Thymus (tissue), 14 donors: ENCODE data around the gene TMEM25. TPM values are rescaled to one million over a fixed set of nuclear protein-coding genes. Genes with fewer than 3 reads are reported as not detected.
"Not testable (repeated sequence)": the region's sequence is repeated elsewhere in the genome, so short reads cannot be mapped to it uniquely, and the experiment has no call there.

Experiments used
- DNase-seq, 9 donors: peaks; one replicate each; pipeline ENCODE4 v3.0.0-alpha.2; 2013; ENCODE audit warnings: low spot score in 9 of 9, low read depth in 6 of 9, missing footprints in 1 of 9
- H3K27ac ChIP-seq, 2 donors: one replicate each; pipeline ENCODE4 v1.5.1; 2013; ENCODE audit warnings: control low read depth in 1 of 2, low read depth in 1 of 2, low read length in 1 of 2, mild to moderate bottlenecking in 1 of 2, moderate library complexity in 1 of 2
- H3K27me3 ChIP-seq, 2 donors: one replicate each; pipeline ENCODE4 v1.5.1; 2013; ENCODE audit warnings: low read length in 1 of 2; ENCODE audit not compliant: control insufficient read depth in 2 of 2, insufficient read depth in 1 of 2
- H3K36me3 ChIP-seq, 2 donors: one replicate each; pipeline ENCODE4 v1.5.1; 2013; ENCODE audit warnings: low read length in 1 of 2, mild to moderate bottlenecking in 1 of 2, moderate library complexity in 1 of 2; ENCODE audit not compliant: control insufficient read depth in 2 of 2, insufficient read depth in 2 of 2
- H3K4me1 ChIP-seq, 2 donors: one replicate each; pipeline ENCODE4 v1.5.1; 2013; ENCODE audit warnings: low read length in 2 of 2; ENCODE audit not compliant: control insufficient read depth in 2 of 2, insufficient read depth in 2 of 2
- H3K4me3 ChIP-seq, 2 donors: one replicate each; pipeline ENCODE4 v1.5.1; 2013; ENCODE audit warnings: low read length in 2 of 2, control low read depth in 1 of 2, mild to moderate bottlenecking in 1 of 2
- H3K9me3 ChIP-seq, 2 donors: one replicate each; pipeline ENCODE4 v1.5.1; 2013; ENCODE audit warnings: low read length in 1 of 2, mild to moderate bottlenecking in 1 of 2; ENCODE audit not compliant: control insufficient read depth in 2 of 2, insufficient read depth in 1 of 2
- WGBS: extraction: QIAGEN DNeasy Blood & Tissue Kit; methylation state at CpG from one replicate; pipeline ENCODE4 v1.1.7; 2013; 5-methylcytosine and 5-hydroxymethylcytosine counted together
- long read RNA-seq, 10 donors: transcript quantifications; one replicate each; lab custom pipeline, GENCODE V29; 2026
- polyA plus RNA-seq: library from polyadenylated mRNA; stranded (reverse); fragments of 200-250 nt; gene quantifications from one replicate; pipeline ENCODE4 v1.2.3, GENCODE V29; 2013
- total RNA-seq: library from RNA; stranded (reverse); fragments of 120-200 nt; gene quantifications from one replicate; pipeline ENCODE4 v1.2.4, GENCODE V29; 2013
- donor health status: healthy.

Gene TMEM25
- total RNA-seq (4.2 TPM), polyA plus RNA-seq (11.0 TPM)
- long read RNA-seq, donor 1 = 0 reads
- long read RNA-seq, donor 2 = 0 reads
- long read RNA-seq, donor 3, partial matches to known transcripts = 0 of 2 reads
- long read RNA-seq, donor 3, other reads (novel, unspliced or antisense) = 0 of 2 reads
- long read RNA-seq, donor 4, partial matches to known transcripts = 0 of 1 reads
- long read RNA-seq, donor 4, other reads (novel, unspliced or antisense) = 0 of 1 reads
- long read RNA-seq, donor 5 = 0 reads
- long read RNA-seq, donor 6 = 0 reads
- long read RNA-seq, donor 7 = 0 reads
- long read RNA-seq, donor 8 = 0 reads
- long read RNA-seq, donor 9 = 0 reads
- long read RNA-seq, donor 10 = 0 reads

GRCh38 chr11:118530683-118531596 lies at the start of gene TMEM25:
TMEM25 (plus strand) TSS chr11:118531192; CDS start chr11:118531802, 610 bp downstream.
- no peaks in the 10 kb centered on the region for H3K36me3 ChIP-seq
- H3K4me3 ChIP-seq = peak within 1 kb of the TSS; percentile 53 to 81
- H3K27me3 ChIP-seq = peaks cover 0 to 2% of the 10 kb centered on the region in 2 donors
- peak within 1 kb of the TSS in 1 of 2 donors; percentile 64 for H3K27ac ChIP-seq
- peak in 8 of 9 donors; percentile 22 to 73 (median 40) for DNase-seq
- H3K9me3 ChIP-seq = no peaks in the 10 kb centered on the region
- 1% methylated on average over 94 of the region's 94 CpGs for WGBS
- peaks cover 8 to 23% of the 10 kb centered on the region in 2 donors for H3K4me1 ChIP-seq

GRCh38 chr11:118481238-118481637 lies 49.8 kb upstream of the TMEM25 start:
- H3K4me1 ChIP-seq, H3K27ac ChIP-seq, H3K27me3 ChIP-seq, DNase-seq, H3K9me3 ChIP-seq, H3K4me3 ChIP-seq: not testable (repeated sequence)
- WGBS = 99% methylated on average over 1 of the region's 1 CpG
- peaks cover 50 to 79% of the 10 kb centered on the region in 2 donors for H3K36me3 ChIP-seq

GRCh38 chr11:118484405-118484804 lies 46.6 kb upstream of the TMEM25 start:
- Histone ChIP-seq H3K4me1 (no peaks in the 10 kb centered on the region), H3K9me3 (no peaks in the 10 kb centered on the region), H3K27me3 (no peaks in the 10 kb centered on the region), H3K27ac (no peak overlapping the region), H3K36me3 (peaks cover 35 to 74% of the 10 kb centered on the region in 2 donors), H3K4me3 (no peak overlapping the region)
- DNase-seq = no peak
- 99% methylated on average over 3 of the region's 3 CpGs for WGBS

- no peak overlapping the region for H3K4me3 ChIP-seq
- DNase-seq = no peak
- H3K36me3 ChIP-seq = peaks cover 41 to 76% of the 10 kb centered on the region in 2 donors
- no peaks in the 10 kb centered on the region for H3K9me3 ChIP-seq
- no peak overlapping the region for H3K27ac ChIP-seq
- H3K4me1 ChIP-seq = no peaks in the 10 kb centered on the region
- H3K27me3 ChIP-seq = no peaks in the 10 kb centered on the region
Measured at GRCh38 chr11:118485273-118485672, 45.7 kb upstream of the TMEM25 start.

GRCh38 chr11:118488480-118489109 lies 42.4 kb upstream of the TMEM25 start:
- 32% methylated on average over 7 of the region's 7 CpGs for WGBS
- Histone ChIP-seq H3K27ac (no peak overlapping the region), H3K4me1 (peaks cover 0 to 2% of the 10 kb centered on the region in 2 donors), H3K27me3 (no peaks in the 10 kb centered on the region), H3K9me3 (no peaks in the 10 kb centered on the region), H3K4me3 (no peak overlapping the region), H3K36me3 (peaks cover 35 to 68% of the 10 kb centered on the region in 2 donors)
- DNase-seq = peak; percentile 48 to 88 (median 77)

GRCh38 chr11:118491041-118491440 lies 40.0 kb upstream of the TMEM25 start:
- 96% methylated on average over 4 of the region's 4 CpGs for WGBS
- Histone ChIP-seq H3K27ac (no peak overlapping the region), H3K9me3 (no peaks in the 10 kb centered on the region), H3K27me3 (no peaks in the 10 kb centered on the region), H3K4me3 (no peak overlapping the region), H3K4me1 (peaks cover 0 to 2% of the 10 kb centered on the region in 2 donors), H3K36me3 (peaks cover 41 to 79% of the 10 kb centered on the region in 2 donors)
- DNase-seq = no peak

- no peaks in the 10 kb centered on the region for H3K9me3 ChIP-seq
- no peak overlapping the region for H3K27ac ChIP-seq
Measured at GRCh38 chr11:118497831-118498230, 33.2 kb upstream of the TMEM25 start.

GRCh38 chr11:118503216-118503615 lies 27.8 kb upstream of the TMEM25 start:
- no peaks in the 10 kb centered on the region for H3K27me3 ChIP-seq
- H3K27ac ChIP-seq = no peak overlapping the region
- 89% methylated on average over 3 of the region's 3 CpGs for WGBS
- no peak overlapping the region for H3K4me3 ChIP-seq
- no peak for DNase-seq
- H3K4me1 ChIP-seq = no peaks in the 10 kb centered on the region
- H3K36me3 ChIP-seq = peaks cover 87 to 97% of the 10 kb centered on the region in 2 donors
- no peaks in the 10 kb centered on the region for H3K9me3 ChIP-seq

More at GRCh38 chr11:118497831-118498230, 33.2 kb upstream of the TMEM25 start:
- Histone ChIP-seq H3K4me3 (no peak overlapping the region), H3K36me3 (peaks cover 64 to 93% of the 10 kb centered on the region in 2 donors), H3K27me3 (no peaks in the 10 kb centered on the region), H3K4me1 (peaks cover 0 to 2% of the 10 kb centered on the region in 2 donors)
- 98% methylated on average over 4 of the region's 4 CpGs for WGBS
- DNase-seq = no peak
